PC-3 (cell line): Measurements from ENCODE around the gene MBD3L2B.

Source experiments
- EZH2 ChIP-seq: fragments of 300-600 bp; sonication (generic); IDR thresholded peaks from one replicate; pipeline ENCODE4 v1.6.1; 2017; ENCODE audit warnings: antibody characterized with exemption, mild to moderate bottlenecking, low read length; ENCODE audit not compliant: unreplicated experiment
- EZH2phosphoT487 ChIP-seq: fragments of 300-600 bp; sonication (generic); IDR thresholded peaks from 2 replicates; pipeline ENCODE4 v1.6.1; 2018; ENCODE audit warnings: mild to moderate bottlenecking, antibody characterized with exemption, low read length, borderline replicate concordance
- TF ChIP-seq, protein P1 (sequence below): fragments of 300-600 bp; sonication (generic); conservative IDR thresholded peaks from 2 replicates; pipeline ENCODE4 v1.5.1; 2017; ENCODE audit warnings: antibody characterized with exemption, low read depth, mild to moderate bottlenecking, low read length

DNA sequence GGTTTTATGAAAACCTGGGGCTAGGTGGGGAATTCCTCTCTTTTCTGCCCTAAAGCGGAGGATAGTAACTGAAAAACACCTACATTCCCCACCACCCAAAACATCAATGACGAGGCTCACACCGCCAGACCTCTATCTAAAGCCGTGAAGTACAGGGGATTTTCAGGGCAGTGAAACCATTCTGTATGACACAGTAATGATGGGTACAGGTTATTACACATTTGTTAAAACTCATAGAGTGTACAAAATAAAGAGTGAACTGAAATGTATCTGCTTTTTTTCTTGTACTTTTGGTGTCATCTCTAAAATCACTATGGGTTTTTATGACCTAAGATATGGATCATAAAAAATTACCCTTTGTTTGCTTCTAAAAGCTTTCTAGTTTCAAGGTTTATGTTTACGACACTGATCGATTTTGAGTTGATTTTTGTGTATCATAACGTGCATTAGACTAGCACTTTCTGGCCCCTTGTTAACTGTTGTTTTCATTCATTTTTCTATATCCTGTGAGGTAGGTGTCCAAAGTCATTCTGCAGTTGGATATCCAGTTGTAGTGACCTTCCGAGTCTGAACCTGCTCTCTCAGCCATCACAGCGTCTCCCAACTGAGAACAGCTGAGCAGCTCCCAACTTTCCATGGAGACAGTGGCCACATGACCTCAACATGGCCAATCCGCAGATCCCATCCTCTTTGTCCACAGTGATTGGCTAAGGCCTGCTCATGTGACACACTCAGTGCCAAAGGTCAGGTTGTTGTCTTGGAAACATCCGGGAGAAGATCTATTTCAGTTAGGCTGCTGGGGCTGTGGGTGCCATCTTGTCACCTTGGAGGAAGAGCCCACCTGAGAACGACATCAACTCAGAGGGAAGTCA is 10.3 kb downstream of the MBD3L2B start:
- TF ChIP-seq EZH2: no peak
- TF ChIP-seq, protein P1, sequence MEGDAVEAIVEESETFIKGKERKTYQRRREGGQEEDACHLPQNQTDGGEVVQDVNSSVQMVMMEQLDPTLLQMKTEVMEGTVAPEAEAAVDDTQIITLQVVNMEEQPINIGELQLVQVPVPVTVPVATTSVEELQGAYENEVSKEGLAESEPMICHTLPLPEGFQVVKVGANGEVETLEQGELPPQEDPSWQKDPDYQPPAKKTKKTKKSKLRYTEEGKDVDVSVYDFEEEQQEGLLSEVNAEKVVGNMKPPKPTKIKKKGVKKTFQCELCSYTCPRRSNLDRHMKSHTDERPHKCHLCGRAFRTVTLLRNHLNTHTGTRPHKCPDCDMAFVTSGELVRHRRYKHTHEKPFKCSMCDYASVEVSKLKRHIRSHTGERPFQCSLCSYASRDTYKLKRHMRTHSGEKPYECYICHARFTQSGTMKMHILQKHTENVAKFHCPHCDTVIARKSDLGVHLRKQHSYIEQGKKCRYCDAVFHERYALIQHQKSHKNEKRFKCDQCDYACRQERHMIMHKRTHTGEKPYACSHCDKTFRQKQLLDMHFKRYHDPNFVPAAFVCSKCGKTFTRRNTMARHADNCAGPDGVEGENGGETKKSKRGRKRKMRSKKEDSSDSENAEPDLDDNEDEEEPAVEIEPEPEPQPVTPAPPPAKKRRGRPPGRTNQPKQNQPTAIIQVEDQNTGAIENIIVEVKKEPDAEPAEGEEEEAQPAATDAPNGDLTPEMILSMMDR: no peak
- no peak for TF ChIP-seq EZH2phosphoT487
